NK-92 treated with Interleukin-12 subunit alpha and Interleukin-12 subunit beta, amount 100 ng/mL, for 24 hours (cell line): ENCODE results near the gene CCDC38.

Experiments used
- DNase-seq: peaks from one replicate; lab custom pipeline; 2025; lab: John Stamatoyannopoulos, UW

The CCDC38 gene

GRCh38 chr12:95960241-95960640 lies 17.8 kb upstream of the CCDC38 start:
- no peak for DNase-seq

- no peak for DNase-seq
Observed at GRCh38 chr12:95959107-95959506, 16.7 kb upstream of the CCDC38 start.

GRCh38 chr12:95956557-95957145 lies 14.2 kb upstream of the CCDC38 start:
- no peak for DNase-seq

- DNase-seq, result no peak
Observed at GRCh38 chr12:95955549-95956159, 13.2 kb upstream of the CCDC38 start.

GRCh38 chr12:95953000-95953399 lies 10.6 kb upstream of the CCDC38 start:
- no peak for DNase-seq

GRCh38 chr12:95951515-95951914 lies 9.1 kb upstream of the CCDC38 start:
- DNase-seq, result no peak

- DNase-seq, result no peak
Observed at GRCh38 chr12:95949477-95950206, 7.2 kb upstream of the CCDC38 start.

GRCh38 chr12:95944108-95944704 lies 1.8 kb upstream of the CCDC38 start:
- no peak for DNase-seq

GRCh38 chr12:95943330-95943842 lies 972 bp upstream of the CCDC38 start, which contains the start of gene AMDHD1:
AMDHD1 (plus strand) TSS chr12:95943331; CDS start chr12:95943399, 68 bp downstream.
- DNase-seq, result no peak

GRCh38 chr12:95942101-95942523 lies 302 bp downstream of the CCDC38 start:
- DNase-seq, result no peak

- no peak for DNase-seq
Observed at GRCh38 chr12:95940514-95940913, 1.9 kb downstream of the CCDC38 start.

- no peak for DNase-seq
Observed at GRCh38 chr12:95922231-95922630, 20.2 kb downstream of the CCDC38 start.

GRCh38 chr12:95919110-95919509 lies 23.3 kb downstream of the CCDC38 start:
- DNase-seq, result no peak

- no peak for DNase-seq
Observed at GRCh38 chr12:95918194-95918993, 24.0 kb downstream of the CCDC38 start.

GRCh38 chr12:95909871-95910270 lies 32.5 kb downstream of the CCDC38 start:
- DNase-seq, result no peak

- no peak for DNase-seq
Observed at GRCh38 chr12:95908573-95908972, 33.8 kb downstream of the CCDC38 start.

GRCh38 chr12:95898081-95898480 lies 44.3 kb downstream of the CCDC38 start:
- no peak for DNase-seq

GRCh38 chr12:95896846-95897245 lies 45.6 kb downstream of the CCDC38 start:
- no peak for DNase-seq

GRCh38 chr12:95890958-95891357 lies 51.5 kb downstream of the CCDC38 start:
- DNase-seq, result no peak

- no peak for DNase-seq
Observed at GRCh38 chr12:95887311-95887710, 55.1 kb downstream of the CCDC38 start.

- no peak for DNase-seq
Observed at GRCh38 chr12:95884998-95885397, 57.4 kb downstream of the CCDC38 start.

GRCh38 chr12:95882873-95883272 lies 59.5 kb downstream of the CCDC38 start:
- DNase-seq, result no peak
